Measurements from ENCODE around the gene NAALAD2.
"Not testable (repeated sequence)": the region's sequence is repeated elsewhere in the genome, so short reads cannot be mapped to it uniquely, and the experiment has no call there.

Gene NAALAD2

DNA sequence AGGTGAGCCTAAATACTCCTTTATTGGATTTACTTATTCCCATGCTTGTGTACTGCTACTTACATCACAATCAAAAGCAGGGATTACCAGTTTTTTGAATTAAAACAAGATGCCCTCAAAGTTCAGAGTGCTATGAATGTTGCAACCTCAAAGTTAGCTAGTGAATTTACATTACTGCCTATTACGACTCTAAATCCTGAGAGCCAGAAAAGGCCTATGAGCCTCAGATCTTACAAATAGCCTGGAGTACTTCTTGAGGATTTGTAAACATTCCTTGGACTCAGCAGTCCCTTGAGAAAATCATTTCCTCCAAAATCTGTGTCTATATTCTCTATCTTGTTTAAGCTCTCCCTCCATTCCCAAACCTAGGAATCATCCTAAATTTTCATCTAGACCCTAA lies 62.9 kb downstream of the NAALAD2 start:
- no peak for DNase-seq

DNA sequence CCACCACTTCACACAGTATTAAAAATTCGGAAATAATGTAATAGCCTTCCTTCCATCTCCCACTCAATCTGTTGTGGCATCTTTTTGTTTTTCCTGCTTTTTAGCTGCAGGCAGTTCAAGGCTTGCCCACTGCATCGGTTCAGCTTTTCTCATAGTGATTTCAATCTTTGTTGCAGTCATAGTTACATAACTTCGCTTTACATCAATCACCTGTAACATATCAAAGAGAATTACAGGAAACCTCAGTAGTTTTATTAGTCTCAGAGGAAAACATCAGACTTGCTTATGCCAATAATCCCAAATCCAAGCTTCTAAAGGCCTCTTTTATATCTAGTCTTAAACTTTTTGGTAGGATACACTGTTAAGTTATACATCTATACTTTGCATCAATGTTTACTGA lies 67.9 kb downstream of the NAALAD2 start:
- DNase-seq: no peak

DNA sequence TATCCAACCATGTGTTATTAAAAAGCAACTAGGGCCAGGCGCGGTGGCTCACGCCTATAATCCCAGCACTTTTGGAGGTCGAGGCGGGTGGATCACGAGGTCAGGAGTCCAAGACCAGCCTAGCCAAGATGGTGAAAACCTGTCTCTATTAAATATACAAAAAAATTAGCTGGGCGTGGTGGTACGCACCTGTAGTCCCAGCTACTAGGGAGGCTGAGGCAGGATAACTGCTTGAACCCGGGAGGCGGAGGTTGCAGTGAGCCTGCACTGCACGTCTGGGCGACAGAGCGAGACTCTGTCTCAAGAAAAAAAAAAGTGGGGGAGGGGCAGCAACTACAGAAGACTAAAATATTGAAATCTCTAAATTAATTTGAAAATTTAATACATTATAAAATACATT lies 69.9 kb downstream of the NAALAD2 start:
- no peak for DNase-seq

GRCh38 chr11:90204832-90205646 lies 70.6 kb downstream of the NAALAD2 start:
- no peak for DNase-seq

DNA sequence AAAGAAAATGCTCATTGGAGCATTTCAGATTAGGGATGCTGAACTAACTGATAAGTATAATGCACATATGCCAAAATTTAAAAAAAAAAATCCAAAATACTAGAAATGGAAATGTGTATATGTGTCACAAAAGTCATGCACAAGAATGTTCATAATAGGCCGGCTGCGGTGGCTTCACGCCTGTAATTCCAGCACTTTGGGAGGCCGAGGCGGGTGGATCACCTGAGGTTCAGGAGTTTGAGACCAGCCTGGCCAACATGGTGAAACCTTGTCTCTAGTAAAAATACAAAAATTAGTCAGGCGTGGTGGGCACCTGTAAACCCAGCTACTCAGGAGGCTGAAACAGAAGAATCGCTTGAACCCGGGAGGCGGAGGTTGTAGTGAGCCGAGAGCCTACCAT lies 73.5 kb downstream of the NAALAD2 start:
- DNase-seq: not testable (repeated sequence)

- no peak for DNase-seq
Measured at GRCh38 chr11:90208857-90209256, 74.4 kb downstream of the NAALAD2 start.

DNA sequence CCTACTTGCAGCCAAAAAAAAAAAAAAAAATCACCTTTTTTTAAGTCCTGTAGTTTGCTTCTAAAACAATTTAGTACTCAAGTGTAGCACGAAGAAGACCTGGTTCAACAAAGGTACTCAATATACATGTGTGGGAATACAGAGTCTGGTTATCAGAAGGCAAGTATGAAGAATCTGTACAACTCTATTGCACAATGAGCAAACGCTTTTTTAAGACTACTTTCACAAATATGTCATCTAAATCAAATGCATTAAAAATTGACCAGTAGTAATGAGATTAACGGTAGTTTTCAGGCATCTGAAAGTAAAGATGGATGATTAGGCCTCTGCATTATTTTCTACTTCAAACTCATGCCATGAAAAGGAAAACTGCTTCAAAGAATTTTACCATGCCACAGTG lies 78.9 kb downstream of the NAALAD2 start:
- DNase-seq: no peak

GRCh38 chr11:90216611-90217010 lies 82.1 kb downstream of the NAALAD2 start:
- no peak for DNase-seq

- DNase-seq: no peak
Measured at GRCh38 chr11:90218606-90219005, 84.1 kb downstream of the NAALAD2 start.

DNA sequence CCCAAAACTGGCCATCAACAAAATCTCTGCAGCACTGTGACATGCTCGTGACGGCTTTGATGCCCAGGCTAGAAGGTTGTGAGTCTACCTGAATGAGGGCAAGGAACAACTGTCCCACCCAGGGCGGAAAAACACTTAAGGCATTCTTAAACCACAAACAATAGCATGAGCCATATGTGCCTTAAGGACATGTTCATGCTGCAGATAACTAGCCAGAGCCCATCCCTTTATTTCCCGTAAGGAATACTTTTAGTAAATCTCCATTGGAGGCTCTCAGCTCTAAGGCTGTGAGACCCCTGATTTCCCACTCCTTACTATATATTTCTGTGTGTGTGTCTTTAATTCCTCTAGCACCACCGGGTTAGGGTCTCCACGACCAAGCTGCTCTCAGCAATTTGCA lies 85.0 kb downstream of the NAALAD2 start:
- DNase-seq: no peak

GRCh38 chr11:90220391-90220790 lies 85.9 kb downstream of the NAALAD2 start:
- DNase-seq: no peak

DNA sequence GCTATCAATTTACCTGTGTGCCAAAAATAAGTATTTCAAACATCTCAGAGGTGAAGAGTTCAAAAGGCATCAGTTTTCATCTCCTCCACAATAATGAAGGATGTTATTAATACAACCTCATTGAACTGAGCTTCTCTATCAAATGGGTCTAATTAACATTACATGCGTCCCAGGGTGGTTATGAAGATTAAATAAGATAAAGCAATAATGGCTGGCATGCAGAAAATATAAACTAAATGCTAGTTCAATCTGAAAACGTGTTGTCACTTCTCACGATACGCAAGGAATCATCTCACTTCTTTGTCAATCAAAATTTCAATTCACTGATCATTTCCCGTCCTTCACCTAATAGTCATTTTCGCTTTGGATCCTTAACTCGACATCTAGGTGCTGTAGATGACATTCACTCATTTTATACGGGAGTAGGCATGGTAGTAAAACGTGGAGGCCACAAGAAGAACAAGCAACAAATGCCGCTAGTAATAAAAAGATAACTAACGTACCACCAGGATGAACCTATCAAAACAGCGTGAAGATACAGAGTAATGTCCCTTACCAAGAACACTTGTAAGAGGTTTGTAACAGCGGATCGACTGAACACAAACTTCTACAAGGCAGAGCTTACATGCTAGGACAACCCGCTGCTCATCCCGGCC lies 87.5 kb downstream of the NAALAD2 start:
- no peak for DNase-seq

DNA sequence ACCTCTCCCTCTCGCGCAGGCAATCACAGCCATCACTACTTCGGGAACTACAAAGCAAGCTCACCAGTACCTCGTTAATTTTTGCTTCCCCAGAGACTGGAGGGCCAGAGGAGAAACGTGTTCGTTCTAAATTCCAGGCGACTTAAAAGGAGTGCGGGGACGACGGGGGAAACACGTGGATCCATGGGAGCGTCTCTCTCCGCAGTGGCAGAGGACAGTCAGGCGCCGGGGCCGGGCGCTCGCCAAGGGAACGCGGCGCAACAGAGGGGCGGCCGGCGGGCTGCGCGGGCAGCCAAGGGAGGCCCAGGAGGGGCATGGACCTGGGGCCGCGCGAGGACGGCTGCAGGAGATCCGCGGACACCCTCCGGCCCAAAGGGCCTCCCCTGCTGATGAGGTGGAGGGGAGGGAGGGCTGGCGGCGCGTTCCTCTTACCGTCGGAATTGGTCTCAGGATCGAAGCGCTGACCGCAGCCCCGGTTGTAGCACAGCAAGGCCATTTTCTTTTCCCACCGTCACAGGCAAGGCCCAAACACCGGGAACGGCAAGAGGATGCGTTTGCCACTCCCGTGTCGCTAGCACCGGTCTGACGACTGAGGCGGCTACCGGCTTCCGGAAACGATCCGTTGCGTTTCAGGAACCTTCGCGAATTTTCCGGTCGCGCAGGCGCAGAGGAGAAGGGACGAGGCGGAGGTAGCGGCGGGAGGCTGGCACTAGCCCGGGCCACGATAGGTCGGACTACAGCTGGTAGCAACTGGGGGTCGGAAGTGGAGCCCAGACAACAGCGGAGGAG lies 88.2 kb downstream of the NAALAD2 start, which contains the start of gene CHORDC1:
Gene CHORDC1 (minus strand): TSS at position 591 of the 789 bp plus-strand sequence. CDS start 95 bp downstream, at position 496.
- peak; percentile 72 to 85 (median 80) for DNase-seq

DNA sequence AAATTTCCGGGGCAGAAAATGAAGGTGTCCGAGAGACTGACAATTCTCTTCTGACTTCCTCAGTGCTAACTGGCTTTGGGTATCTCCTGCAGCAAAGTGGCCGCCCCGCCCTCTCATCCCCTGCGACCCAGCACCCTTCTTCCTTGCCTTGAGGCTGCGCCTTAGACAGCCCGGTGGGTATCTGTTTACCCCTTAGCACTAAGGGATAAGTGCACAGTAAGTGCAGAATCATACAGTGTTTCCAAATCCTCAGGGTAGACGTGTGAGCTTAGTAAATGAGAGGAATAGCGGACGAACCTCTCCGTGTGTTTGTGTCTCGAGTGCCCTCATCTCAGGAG lies 88.8 kb downstream of the NAALAD2 start:
- DNase-seq: no peak

DNA sequence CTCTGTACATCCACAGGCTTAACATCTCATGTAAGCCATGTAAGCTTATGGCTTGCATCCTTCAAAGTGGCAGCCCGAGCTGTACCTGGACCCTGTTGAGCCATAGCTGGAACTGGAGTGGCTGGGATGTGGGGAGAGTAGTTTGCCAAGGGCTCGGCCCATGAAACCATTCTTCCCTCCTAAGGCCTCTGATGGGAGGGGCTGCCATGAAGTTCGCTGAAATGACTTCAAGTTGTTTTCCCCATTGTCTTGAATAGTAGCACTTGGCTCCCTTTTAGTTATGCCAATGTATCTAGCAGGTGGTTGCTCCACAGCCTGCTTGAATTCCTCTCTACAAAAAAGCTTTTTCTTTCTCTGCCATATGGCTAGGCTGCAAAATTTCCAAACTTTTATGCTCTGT lies 93.6 kb downstream of the NAALAD2 start:
- no peak for DNase-seq

DNA sequence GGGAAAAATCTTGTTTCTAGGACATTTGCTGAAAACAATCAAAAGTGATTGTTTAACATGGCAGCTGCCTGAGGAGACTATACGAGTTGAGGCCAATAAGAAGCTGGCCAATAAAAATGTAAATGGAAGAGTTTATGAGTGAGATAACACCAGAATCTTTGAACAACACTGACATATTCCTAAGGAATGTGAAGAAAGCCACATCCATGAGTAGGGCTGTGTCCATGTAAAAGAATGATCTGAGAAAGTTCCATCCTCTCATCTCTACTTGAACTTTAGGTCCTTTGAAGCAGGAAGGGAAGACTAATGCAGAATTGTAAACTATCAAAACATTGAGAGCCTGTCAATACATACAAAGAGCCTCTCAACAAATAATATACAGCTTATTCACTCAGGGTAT lies 95.3 kb downstream of the NAALAD2 start:
- DNase-seq: no peak

GRCh38 chr11:90234977-90235376 lies 100.5 kb downstream of the NAALAD2 start:
- DNase-seq: no peak

- DNase-seq: no peak
Measured at GRCh38 chr11:90235526-90235925, 101.1 kb downstream of the NAALAD2 start.

DNA sequence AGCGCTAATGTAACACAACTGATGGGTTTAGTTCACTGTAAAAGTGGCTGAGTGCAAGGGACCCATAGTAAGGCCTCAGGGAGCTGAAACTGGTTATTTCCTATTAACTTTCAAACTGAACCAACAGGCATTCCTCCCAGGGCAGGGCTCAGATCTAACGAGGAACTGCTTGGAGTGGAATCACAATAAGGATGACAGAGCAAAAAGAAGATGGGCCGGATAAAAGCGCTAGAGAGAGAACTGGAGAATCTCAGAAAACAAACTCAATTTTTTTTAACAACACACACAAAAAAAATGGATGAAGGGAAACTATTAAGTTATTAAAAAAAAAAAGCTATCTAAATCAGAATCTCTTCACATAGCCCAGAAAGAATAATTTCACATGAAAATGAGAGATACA lies 102.5 kb downstream of the NAALAD2 start:
- DNase-seq: no peak

GRCh38 chr11:90239967-90240636 lies 105.6 kb downstream of the NAALAD2 start:
- DNase-seq: not testable (repeated sequence)

DNA sequence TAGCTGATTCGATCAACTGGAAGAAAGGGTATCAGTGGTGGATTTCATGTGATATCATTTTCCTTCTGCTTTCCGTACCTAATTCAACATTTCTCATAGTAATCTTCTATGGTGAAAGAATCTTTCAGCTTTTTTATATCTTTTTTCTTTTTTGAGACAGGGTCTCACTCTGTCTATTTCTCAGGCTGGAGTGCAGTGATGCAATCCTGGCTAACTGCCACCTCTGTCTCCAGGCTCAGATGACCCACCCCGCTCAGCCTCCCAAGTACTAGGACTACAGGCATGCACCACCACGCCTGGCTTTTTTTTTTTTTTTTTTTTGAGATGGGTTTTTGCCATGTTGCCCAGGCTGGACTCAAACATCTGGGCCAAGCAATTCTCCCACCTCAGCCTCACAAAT lies 107.0 kb downstream of the NAALAD2 start:
- DNase-seq: no peak
